NCI-H187 (cell line): Measurements from ENCODE around the gene C10orf67.

Experiments
- DNase-seq, 2 experiments: peaks; one replicate each; lab custom pipeline; 2025; lab: John Stamatoyannopoulos, UW

C10orf67 gene

DNA sequence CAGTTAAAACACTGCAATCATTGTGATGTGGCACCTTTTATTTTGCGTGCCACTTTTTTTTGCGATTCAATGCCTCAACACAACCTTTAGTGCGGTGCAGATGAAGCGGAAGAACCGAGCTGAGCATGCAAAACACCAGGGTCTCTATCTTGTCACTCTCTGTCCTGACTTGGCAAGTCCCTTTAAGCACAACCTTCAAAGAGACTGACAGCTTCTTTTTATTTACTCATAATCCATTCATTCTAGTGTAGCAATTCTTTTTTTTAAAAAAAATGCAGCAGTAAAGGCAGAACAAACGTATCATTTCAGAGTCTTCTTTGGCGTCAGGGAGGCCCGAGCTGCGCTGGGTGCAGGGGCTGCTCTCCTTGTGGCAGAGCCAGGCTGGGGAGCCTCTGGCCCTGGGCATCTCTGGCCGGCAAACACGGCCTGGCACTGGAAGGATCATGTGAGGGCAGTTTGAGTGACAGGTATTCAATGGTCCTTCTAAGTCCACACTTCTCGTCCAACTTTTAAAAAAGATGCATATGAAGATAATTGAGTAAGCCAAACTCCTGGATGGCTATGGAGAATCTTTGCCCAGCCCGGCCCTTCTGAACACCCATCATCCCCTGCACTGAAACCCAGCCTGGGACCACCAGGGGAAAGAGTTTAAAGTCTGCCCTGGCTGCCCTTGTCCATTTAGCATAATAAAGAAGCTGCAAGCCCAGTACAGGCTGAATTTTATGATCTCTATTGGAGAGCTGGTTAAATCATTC is 148.6 kb downstream of the C10orf67 start:
- DNase-seq = no peak

GRCh38 chr10:23194966-23195845 is 149.4 kb downstream of the C10orf67 start:
- no peak for DNase-seq

DNA sequence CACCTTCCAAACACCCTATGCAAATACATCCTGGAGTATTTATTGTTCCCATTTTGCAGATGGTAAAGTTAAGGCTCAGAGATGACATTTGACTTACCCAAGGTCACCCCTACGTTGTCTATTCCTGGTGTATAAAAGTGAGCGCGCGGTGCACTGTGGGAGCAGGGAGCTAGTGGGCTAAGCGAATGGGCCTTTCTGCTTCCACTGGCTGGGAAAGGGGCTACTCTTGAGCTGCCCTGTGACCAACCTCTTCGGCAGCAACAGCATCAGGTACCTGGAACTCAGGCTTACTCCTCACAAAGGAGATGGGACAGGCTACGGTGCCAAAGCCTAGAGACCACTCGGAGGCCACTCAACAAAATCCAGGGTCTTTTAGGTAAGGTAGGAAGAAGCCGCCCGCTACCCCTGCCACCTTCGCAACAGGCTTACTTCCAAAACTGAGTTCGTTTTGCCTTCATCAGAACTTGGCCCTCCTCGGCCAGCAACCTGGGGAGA is 150.1 kb downstream of the C10orf67 start:
- no peak for DNase-seq

GRCh38 chr10:23193435-23194074 is 151.0 kb downstream of the C10orf67 start:
- no peak for DNase-seq

- DNase-seq = no peak
These were observed 151.7 kb downstream of the C10orf67 start for GRCh38 chr10:23192712-23193434.

DNA sequence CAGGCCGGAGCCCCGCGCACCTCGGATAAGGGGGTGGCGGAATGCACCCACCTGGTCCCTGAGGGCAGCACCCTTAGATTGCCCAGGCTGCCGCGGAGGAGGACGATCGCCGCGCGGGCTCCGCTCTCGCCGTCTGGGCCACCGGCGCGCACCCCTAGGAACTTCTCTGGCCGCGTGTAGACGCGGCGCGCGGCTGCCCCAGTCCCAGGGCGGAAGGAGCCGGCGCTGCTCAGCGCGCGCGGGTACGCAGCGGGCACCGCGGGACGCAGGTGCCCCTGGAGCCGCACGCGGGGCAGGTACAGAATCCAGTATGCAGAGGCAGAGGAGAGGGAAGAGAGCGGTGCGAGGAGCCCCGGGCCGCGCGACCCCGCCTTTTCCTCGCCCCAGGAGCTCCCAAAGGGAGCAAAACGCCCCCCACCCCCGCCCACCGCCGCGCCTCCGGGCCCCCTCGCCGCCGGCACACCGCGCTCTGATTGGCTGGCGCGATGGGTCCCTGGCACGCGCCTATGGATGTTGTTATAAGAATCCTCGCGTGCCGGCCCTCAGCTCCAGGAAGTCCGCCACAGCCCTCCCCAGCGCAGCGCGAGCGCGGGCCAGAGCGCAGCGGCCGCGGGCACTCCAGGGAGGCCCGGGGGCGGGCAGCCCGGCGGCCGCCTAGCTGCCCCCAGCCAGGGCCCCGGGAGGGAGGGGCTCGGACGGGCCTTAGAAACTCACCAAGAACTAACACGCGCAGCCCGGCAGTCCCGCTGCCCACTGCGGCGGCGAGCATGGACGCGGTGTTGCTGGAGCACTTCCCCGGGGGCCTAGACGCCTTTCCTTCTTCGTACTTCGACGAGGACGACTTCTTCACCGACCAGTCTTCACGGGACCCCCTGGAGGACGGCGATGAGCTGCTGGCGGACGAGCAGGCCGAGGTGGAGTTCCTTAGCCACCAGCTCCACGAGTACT is 152.6 kb downstream of the C10orf67 start, which contains the start of gene PTF1A:
Gene PTF1A, plus strand, starts transcription at position 549 of the 948 bp plus-strand sequence. Its CDS starts 219 bp downstream, at position 768.
- no peak for DNase-seq

GRCh38 chr10:23190872-23191763 is 153.5 kb downstream of the C10orf67 start:
- DNase-seq = no peak

GRCh38 chr10:23189024-23189423 is 155.6 kb downstream of the C10orf67 start:
- no peak for DNase-seq

- no peak for DNase-seq
These were observed 157.4 kb downstream of the C10orf67 start for GRCh38 chr10:23187155-23187554.

DNA sequence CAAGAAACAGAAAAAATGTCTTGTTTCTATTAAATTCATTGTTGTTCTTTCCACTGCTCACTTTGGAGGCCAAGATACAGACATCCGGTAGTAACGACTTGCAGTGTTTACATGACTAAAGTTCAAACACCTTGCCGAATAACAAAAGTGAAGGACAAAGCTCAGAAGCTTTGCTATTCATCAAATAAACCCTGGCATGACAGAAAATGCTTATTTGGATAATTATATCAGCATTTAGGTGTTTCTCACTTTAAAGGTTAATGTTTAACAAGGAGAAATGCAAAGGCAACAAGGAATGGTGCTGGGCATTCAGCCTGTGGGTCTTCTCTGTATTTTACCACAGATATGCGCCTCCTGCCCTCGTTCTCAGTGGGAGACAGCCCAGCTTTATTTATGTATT is 157.9 kb downstream of the C10orf67 start:
- DNase-seq = no peak

- DNase-seq = no peak
These were observed 158.4 kb downstream of the C10orf67 start for GRCh38 chr10:23186178-23186577.

DNA sequence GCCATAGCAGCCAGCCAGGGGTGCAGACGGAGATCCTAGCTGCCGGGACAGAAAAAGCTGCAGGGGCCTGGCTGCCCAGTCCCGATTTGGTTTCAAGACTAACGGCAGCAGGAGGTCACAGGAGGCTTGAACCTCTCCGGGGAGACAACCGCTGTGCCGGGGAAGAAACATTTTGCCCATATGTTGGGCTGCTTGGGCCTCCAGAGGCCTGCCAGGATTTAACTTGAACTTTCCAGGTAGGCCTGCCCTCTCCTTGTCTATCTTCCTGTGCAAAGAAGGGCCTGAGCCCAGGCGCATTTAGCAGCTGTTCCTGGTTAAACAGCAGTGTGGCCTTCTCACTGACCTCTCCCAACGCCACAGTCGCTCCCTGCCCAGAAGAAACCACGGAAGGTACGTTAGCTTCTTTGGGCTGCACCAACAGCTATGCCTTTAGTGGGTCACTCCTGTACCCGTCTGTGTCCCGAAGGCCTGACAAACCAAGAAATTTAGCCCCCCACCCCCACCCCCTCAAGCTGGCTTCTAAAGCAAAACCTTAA is 169.6 kb downstream of the C10orf67 start:
- no peak for DNase-seq

- no peak for DNase-seq
These were observed 170.3 kb downstream of the C10orf67 start for GRCh38 chr10:23174074-23174976.

GRCh38 chr10:23173214-23174073 is 171.2 kb downstream of the C10orf67 start:
- DNase-seq = no peak

DNA sequence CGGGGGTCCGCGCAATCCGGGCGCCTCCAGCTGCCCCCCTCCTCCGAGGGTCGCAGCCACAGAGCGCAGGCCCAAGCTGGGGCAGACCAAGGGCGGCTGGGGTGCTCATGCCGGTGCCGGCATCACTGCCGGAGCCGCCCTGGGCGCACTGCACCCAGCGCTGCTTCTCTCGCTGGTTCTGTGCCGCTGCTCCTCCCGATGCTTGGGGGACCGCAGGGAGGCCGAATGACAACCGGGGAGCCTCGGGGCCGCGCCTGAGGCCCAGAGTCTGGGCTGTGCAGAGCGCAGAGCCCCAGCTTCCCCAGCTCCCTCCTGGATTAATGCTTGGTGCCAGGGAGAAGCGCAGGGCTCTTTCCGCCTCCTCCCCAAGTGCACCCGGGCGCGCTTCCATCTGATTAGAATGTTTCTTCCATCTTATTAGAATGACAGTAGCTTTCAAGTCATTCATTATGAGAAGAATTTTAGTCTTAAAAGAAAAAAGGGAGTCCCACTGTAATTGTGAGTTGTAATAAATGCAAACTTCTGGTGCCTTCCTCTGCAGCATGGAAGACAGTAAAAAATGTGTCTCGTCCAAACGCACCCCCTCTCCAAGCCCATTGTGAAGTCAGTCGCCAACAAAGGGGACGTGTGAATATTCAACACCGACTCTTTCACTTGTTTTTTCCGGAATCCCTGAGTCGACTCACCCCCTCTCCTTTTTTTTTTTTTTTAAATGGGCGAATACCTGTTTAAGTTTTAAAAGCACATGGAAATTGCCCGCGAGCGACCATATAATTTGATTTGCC is 172.0 kb downstream of the C10orf67 start:
- DNase-seq = no peak

DNA sequence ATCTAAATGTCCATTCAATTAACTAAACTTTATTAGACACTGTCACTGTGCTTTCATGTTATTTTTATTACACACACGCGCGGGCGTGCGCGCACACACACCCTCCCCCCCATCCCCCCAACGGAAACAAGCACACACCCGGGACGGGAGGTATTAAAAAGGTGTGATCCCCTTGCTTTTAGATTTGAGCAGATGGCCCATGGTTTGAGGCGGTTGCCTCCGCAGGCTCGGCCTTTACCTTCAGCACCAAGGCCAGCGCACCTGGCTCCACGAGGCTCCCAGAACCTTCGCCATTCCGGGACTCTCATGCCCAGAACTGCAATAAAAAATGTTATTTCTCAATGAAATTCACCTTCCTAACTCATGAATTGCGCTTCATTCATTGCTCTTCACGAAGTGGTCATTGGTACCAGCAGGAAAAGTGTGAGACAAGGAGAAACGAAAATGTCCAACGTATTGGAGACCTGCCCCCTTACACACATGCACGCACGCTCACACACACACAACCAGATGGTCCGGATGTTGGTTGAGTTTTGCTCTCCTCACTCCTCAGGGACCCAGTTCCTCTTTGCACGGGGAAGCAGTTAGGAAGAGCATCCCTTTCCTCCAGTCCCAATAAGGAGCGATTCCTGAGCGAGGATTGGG is 173.2 kb downstream of the C10orf67 start:
- DNase-seq = no peak
